Measurements from ENCODE around the gene RPL12.

Gene RPL12

GRCh38 chr9:127437497-127438264 is 13.5 kb downstream of the RPL12 start:
- DNase-seq: no peak

GRCh38 chr9:127430415-127430814 is 20.8 kb downstream of the RPL12 start:
- no peak for DNase-seq

- no peak for DNase-seq
These were observed 22.9 kb downstream of the RPL12 start for GRCh38 chr9:127428348-127428747.

DNA sequence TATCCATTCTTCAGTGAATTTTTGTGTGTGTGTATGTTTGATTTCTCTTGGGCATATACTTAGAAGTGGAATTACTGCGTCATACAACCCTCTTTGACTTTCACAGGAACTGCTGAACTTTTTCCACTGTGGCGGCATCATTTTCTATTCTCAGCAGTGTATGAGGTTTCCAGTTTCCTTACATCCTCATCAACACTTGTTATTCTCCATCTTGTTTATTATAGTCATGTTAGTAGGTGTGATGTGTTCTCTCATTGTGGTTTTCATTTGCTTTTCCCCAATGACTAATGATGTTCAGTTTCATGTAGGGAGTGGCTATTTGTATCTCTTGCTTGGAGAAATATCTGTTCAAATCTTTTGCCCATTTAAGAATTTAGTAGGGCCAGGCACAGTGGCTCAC is 24.4 kb downstream of the RPL12 start:
- DNase-seq: peak in 1 of 2 donors; percentile 61

- peak in 1 of 2 donors; percentile 47 for DNase-seq
These were observed 26.6 kb downstream of the RPL12 start for GRCh38 chr9:127424676-127424999.

DNA sequence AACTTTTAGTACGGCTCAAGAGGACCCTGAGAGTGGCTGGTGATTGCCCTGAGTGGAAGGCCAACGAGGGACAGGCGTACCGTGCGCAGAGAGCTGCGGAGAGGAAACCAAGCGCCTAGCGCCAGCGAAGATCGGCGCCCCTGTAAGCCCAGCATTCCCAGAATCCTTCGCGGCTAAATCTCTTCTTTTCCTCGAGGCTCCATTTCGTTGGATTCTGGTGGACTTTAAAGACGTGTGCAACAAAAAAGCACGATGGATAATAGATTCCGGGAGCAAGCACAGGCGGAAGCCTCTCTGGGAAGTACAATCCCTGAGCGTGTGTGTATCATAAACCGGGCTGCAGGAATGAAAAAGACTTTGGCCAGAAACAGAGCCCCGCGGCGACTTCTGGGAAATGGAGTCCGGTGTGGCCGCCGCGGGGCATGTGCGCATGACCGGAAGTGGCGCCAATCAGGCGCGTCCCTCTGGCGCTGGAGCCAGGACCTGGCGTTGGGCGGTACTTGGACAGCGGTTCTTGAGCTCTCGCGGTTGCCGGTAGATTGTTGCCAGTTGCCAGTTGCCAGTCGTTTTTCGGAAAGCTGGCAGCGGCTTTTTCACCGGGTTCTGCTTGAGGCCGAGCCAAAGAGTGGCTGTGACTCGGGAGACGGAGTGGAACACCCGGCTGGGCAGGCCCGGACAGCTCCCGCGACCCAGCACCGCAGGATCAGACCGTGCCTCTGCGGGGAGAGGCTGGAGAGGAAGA is 27.1 kb downstream of the RPL12 start, which contains the start of gene ZNF79:
ZNF79 (plus strand) TSS at position 449 of the 742 bp plus-strand sequence. CDS start 406 bp downstream, outside the sequence.
- peak; percentile 94 for DNase-seq

DNA sequence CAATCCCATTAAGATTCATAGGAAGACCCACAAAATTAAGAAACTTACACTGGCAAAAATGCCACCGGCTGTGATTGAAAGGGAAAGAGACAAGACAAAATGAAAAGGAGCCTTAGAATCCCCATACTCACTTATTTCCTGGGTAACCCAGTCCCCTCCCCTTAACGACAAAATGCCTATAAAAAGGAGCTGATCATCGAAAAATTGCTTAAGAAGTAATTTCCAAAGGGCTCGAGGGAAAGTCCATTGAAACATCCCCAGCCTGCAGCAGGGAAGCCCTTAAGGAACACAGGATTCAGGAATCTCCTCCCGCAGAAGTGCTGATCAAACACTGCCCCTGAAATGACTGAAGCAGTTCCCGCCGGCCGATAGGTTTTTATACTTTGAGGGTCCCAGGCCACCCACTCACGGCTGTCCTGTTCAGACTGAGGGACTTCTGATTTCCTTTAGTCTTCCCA is 27.7 kb downstream of the RPL12 start:
- no peak for DNase-seq

DNA sequence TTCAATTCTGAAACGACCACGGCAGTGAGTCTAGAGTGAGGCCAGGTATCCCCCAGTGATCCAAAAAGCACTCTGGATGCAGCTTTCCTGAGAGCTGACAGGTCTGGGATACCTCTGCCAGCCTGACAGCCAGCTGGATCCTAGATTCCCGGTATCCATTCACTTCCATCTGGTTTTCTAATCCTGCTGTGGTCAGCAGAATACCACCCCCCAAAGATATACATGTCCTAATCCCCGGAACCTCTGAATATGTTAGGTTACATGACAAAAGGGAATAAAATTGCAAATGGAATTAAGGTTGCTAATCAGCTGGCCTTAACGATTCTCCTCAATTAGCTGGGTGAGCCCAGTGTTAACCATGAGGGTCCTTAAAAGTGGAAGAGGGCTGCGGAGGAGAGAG is 28.4 kb downstream of the RPL12 start:
- DNase-seq: no peak

GRCh38 chr9:127422133-127422782 is 28.9 kb downstream of the RPL12 start:
- no peak for DNase-seq

DNA sequence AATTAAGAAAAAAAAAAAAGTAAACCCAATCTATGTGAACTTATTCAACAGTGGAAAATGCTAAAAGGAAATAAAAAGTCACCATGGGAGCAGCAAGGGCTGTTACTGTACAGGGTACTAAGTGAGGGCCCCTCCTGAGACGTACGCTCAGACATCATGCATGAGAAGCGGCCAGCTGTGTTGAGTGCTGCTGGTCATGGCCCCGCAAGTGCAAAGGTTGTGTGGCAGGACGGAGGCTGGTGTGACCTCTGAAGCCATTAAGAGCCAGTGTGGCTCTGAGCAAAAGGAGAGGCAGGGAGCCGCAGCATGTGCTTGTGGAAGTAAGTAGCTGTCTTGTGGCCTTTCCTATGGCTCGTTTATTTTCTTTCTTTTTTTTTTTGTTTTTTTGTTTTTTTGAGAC is 30.1 kb downstream of the RPL12 start:
- no peak for DNase-seq

DNA sequence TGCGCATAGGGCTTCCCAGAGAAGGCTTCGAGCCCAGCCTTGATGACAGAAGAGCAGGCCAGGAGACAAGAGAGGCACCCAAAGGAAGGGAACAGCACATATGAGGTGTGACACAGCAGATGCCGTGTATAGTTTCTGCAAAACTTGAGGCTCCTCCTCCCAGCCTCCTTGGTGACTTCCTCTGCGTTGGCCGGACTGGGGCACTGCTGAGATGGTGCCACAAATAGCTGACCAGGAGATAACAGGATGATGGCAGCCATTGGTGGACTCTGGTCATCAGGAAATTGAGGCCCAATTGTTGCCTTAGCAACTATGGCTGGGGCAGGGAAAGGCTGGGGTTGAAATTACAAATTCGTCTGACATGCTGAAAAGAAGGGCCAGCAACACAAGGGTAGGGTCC is 31.9 kb downstream of the RPL12 start:
- DNase-seq: no peak

DNA sequence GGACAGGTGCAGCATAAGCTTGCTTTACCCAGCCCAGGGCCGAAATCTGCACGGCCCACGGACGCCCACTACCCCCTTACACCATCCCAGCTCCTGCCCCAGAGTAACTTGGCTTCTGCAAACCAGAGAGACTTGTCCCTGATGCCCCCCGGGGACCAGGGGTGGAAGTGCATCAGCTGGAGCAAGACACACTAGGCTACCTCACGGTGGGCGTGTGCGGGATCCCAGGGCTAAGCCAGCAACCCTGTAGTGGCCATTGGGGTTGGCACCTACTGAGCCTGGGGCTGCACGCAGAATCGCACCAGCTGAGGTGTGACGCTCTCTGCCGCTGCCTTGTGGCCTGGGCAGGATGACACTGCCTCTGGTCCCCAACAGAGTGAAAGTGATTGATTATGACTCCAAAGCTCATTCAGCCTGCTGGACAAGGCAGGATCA is 33.2 kb downstream of the RPL12 start:
- peak; percentile 55 to 57 for DNase-seq

DNA sequence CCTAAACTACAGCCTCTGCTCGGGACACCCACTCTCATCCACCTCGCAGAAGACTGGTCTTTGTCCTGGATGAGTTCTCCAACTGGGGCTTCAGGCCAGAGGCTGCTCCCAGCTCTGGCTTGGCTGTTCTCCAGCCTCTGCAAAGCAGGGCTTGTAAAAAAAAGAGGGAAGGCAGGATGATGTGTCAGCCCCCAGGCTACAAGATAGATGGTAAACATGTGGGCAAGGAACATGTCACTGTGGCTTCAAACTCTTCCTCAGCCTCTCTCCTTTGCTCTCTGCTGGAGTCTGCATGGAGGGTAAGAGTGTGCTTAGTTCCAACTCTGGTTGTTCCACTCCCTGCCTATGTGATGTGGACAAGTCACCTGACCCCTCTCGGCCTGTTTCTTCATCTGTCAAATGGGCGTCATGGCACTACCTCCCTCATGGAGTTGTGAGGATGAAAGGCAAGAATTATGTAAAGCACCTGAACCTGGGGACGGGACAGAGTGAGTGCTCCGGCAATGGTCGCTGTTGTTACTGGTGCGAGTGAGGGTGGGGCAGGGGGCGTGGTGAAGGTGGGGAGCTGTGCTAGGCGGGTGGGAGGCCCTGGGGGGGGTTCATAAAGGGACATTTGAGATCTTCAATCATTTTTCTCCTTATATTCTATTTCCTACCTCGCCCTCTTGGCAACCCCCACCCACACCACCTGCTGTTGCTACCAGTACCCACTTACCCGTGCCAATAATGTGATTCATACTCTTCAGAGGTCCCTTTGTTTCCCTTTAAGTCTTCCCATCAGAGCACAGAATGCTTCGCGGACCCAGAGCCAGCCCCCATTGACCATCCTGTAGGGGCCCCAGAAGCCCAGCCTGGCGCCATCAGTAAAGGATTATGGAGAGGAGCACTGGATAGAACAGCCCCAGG is 33.8 kb downstream of the RPL12 start:
- no peak for DNase-seq

DNA sequence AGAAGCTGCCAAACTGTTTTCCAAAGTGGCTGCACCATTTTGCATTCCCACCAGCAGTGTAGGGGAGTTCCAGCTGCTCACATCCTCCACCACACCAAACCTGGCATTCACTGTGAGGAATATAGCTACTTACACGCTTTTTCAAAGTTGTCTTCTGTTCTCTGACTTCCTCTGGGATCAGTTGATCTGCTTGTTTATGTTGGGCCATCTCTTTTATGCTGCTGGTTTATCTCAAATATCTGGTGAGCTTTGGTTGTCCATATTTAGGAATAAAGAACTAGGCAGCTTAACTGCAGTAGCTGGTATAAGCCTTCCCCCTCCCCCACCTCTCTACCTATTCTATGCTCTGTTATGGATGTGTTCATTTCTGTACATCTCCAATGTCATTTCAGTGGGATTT is 35.5 kb downstream of the RPL12 start:
- DNase-seq: no peak

- DNase-seq: no peak
These were observed 36.1 kb downstream of the RPL12 start for GRCh38 chr9:127415141-127415540.

DNA sequence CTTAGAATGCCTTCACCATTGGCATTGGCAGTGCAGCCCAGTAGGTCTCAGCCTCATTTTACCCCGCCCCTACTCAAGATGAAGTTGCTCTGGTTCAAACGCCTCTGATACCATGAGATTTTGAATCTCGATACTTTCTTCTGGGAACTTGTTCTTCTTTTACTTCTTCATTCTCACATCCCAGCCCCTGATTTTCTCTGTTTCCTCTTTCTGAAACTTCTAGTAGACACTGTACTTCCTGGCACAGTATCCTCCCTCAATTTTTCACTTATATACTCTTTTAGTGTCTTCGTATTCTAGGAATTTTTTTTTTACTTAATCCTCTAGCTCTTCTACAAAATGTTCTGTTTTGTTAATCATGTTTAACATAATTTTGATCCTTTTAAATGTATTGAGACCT is 40.1 kb downstream of the RPL12 start:
- no peak for DNase-seq

DNA sequence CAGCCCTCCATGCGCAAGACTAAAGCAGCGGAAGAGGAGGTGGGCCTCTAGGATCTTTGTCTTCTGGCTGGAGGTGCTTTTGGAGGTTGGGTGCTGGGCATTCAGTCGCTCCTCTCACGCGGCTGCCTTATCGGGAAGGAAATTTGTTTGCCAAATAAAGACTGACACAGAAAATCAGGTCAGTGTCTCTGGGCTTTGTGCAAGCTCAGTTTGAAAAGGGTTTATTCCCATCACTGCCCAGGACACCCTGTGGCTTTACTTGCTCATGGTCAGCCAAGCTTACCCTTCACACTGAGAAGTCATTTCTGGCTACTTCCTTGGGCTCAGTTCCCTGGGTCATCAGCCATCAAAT is 43.7 kb downstream of the RPL12 start:
- no peak for DNase-seq

- no peak for DNase-seq
These were observed 44.3 kb downstream of the RPL12 start for GRCh38 chr9:127406799-127407491.

- DNase-seq: no peak
These were observed 45.7 kb downstream of the RPL12 start for GRCh38 chr9:127405344-127406125.

DNA sequence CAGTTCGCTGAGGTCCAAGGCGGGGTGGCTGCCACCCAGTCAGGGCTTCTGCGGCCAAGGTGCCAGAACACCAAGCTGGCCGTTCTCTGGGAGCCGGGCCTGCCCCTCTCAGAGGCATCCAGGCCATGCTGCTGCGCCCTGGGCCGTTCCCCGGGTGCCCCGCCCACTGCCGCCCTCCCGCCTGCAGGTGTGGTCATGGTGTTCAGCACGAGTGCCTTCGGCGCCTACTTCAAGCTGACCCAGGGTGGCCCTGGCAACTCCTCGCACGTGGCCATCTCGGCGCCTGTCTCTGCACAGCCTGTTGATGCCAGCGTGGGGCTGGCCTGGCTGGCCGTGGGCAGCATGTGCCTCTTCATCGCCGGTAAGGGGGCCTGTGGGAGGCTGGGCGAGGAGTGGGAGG is 46.6 kb downstream of the RPL12 start:
- no peak for DNase-seq

- no peak for DNase-seq
These were observed 47.6 kb downstream of the RPL12 start for GRCh38 chr9:127403507-127404192.
